Inferior parietal cortex (tissue), 1 donor: ENCODE results near the gene PTPDC1.

Experiments used
- DNase-seq: peaks from one replicate; pipeline ENCODE4 v3.0.0-alpha.2; 2016; ENCODE audit errors: extremely low spot score

Gene PTPDC1

GRCh38 chr9:94084314-94084713 lies at the start of gene PTPDC1:
Gene PTPDC1 (plus strand): TSS chr9:94084464. CDS start chr9:94084531, 67 bp downstream.
- peak; percentile 95 for DNase-seq

GRCh38 chr9:94034511-94034910 lies 49.8 kb upstream of the PTPDC1 start:
- no peak for DNase-seq

- no peak for DNase-seq
These were observed 44.5 kb upstream of the PTPDC1 start for GRCh38 chr9:94039786-94040185.

GRCh38 chr9:94042516-94043360 lies 41.5 kb upstream of the PTPDC1 start:
- DNase-seq: no peak

GRCh38 chr9:94054716-94055115 lies 29.5 kb upstream of the PTPDC1 start:
- DNase-seq: peak; percentile 27

GRCh38 chr9:94056442-94056974 lies 27.8 kb upstream of the PTPDC1 start:
- no peak for DNase-seq

- DNase-seq: no peak
These were observed 26.3 kb upstream of the PTPDC1 start for GRCh38 chr9:94057918-94058317.

GRCh38 chr9:94061864-94062263 lies 22.4 kb upstream of the PTPDC1 start:
- DNase-seq: no peak

GRCh38 chr9:94065535-94065961 lies 18.7 kb upstream of the PTPDC1 start:
- peak; percentile 88 for DNase-seq

GRCh38 chr9:94068257-94068656 lies 16.0 kb upstream of the PTPDC1 start:
- DNase-seq: no peak

GRCh38 chr9:94076557-94076956 lies 7.7 kb upstream of the PTPDC1 start:
- no peak for DNase-seq

GRCh38 chr9:94078086-94078485 lies 6.2 kb upstream of the PTPDC1 start:
- no peak for DNase-seq

- no peak for DNase-seq
These were observed 5.0 kb upstream of the PTPDC1 start for GRCh38 chr9:94079236-94079635.

GRCh38 chr9:94080249-94080648 lies 4.0 kb upstream of the PTPDC1 start:
- no peak for DNase-seq

GRCh38 chr9:94081435-94081834 lies 2.8 kb upstream of the PTPDC1 start:
- DNase-seq: no peak

GRCh38 chr9:94081864-94082463 lies 2.3 kb upstream of the PTPDC1 start:
- DNase-seq: no peak

GRCh38 chr9:94082553-94082952 lies 1.7 kb upstream of the PTPDC1 start:
- DNase-seq: no peak

GRCh38 chr9:94082956-94083355 lies 1.3 kb upstream of the PTPDC1 start:
- peak; percentile 50 for DNase-seq

GRCh38 chr9:94083384-94083783 lies 880 bp upstream of the PTPDC1 start:
- DNase-seq: peak; percentile 64

GRCh38 chr9:94085062-94085639 lies 887 bp downstream of the PTPDC1 start:
- DNase-seq: peak; percentile 29

- DNase-seq: no peak
These were observed 2.5 kb downstream of the PTPDC1 start for GRCh38 chr9:94086486-94087345.
